ENCODE measurements around the gene TMC1.

GRCh38 chr9:72564479-72565281 lies 43.3 kb downstream of the TMC1 start:
- TF ChIP-seq REST (IDR thresholded peaks at IDR 0.05) = no peak
- TF ChIP-seq POLR2A (IDR thresholded peaks at IDR 0.05; ENCODE audit: low read length) = no peak
- TF ChIP-seq HDAC2 (IDR thresholded peaks at IDR 0.05) = no peak
- TF ChIP-seq RFX5 (IDR thresholded peaks at IDR 0.05) = no peak
- TF ChIP-seq CTCF (IDR thresholded peaks at IDR 0.05) = no peak
- TF ChIP-seq JUN (IDR thresholded peaks at IDR 0.05) = no peak
- no peak for TF ChIP-seq NFE2L2 (conservative IDR thresholded peaks at IDR 0.05; ENCODE audit: low read length)

Measured in A549 (cell line).